Fibroblast of lung (primary cell): ENCODE measurements around the gene LRP1.

Experiments
- CTCF ChIP-seq, 2 donors: IDR thresholded peaks in 1 of 2; conservative IDR thresholded peaks in 1 of 2; 1 replicate in 1 of 2; 2 replicates in 1 of 2; pipeline ENCODE4 v1.5.1; 2011 to 2012; ENCODE audit warnings: low read length in 2 of 2, control low read depth in 1 of 2, inconsistent platforms in 1 of 2, low read depth in 1 of 2, mild to moderate bottlenecking in 1 of 2
- EZH2 ChIP-seq: IDR thresholded peaks from 2 replicates; pipeline ENCODE4 v1.5.1; 2012; ENCODE audit warnings: low read length, control low read depth, mild to moderate bottlenecking; ENCODE audit errors: missing control alignments

- TF ChIP-seq CTCF (conservative IDR thresholded peaks at IDR 0.05 in 1 of 2, IDR thresholded peaks at IDR 0.05 in 1 of 2; ENCODE audit: low read depth in 1 of 2, low read length in 2 of 2) (no peak), EZH2 (no peak)
Measured at GRCh38 chr12:57176139-57176477, 47.8 kb downstream of the LRP1 start.
